H1 (cell line): ENCODE data around the gene AWAT1. TPM values are rescaled to one million over a fixed set of nuclear protein-coding genes. Genes with fewer than 3 reads are reported as not detected.

Experiments
- CTCF ChIA-PET: fragments of 300-600 bp; sonication (Branson Sonifier 250); formaldehyde crosslinking; loops from one replicate; lab custom pipeline; 2021; ENCODE audit not compliant: partially characterized antibody; lab: Charles Lee
- POLR2A ChIA-PET: fragments of 300-600 bp; sonication (Branson Sonifier 250); formaldehyde crosslinking; loops from one replicate; lab custom pipeline; 2021; ENCODE audit warnings: inconsistent platforms; ENCODE audit not compliant: partially characterized antibody; lab: Charles Lee
- DNase-seq, 2 experiments: peaks; one replicate each; pipeline versions ENCODE4 v3.0.0 to v3.0.0-alpha.2; 2010 to 2022; ENCODE audit warnings: low spot score in 2 of 2, low read depth in 1 of 2, mixed read lengths in 1 of 2
- FAIRE-seq: peaks from 2 replicates; lab custom pipeline; 2011; peaks lifted over from hg19 to GRCh38; lab: Jason Lieb, UNC
- H2AFZ ChIP-seq: 2 replicates; pipeline ENCODE4 v1.8.1; 2012; ENCODE audit warnings: low read length, inconsistent platforms
- H2AK5ac ChIP-seq: 2 replicates; pipeline ENCODE4 v1.6.1; 2013; ENCODE audit warnings: low read depth, low read length
- H2BK120ac ChIP-seq: replicated peaks from 2 replicates; pipeline ENCODE3; 2013; ENCODE audit warnings: low read depth, low read length, inconsistent platforms
- H2BK12ac ChIP-seq: 2 replicates; pipeline ENCODE4 v1.6.1; 2013; ENCODE audit warnings: low read depth, low read length
- H2BK15ac ChIP-seq: 2 replicates; pipeline ENCODE4 v1.6.1; 2013; ENCODE audit warnings: low read length
- H2BK20ac ChIP-seq: 2 replicates; pipeline ENCODE4 v1.6.1; 2013; ENCODE audit warnings: low read length
- H2BK5ac ChIP-seq: 2 replicates; pipeline ENCODE4 v1.6.1; 2013; ENCODE audit warnings: low read depth, low read length
- H3K14ac ChIP-seq: 2 replicates; pipeline ENCODE4 v1.6.1; 2013; ENCODE audit warnings: inconsistent platforms; ENCODE audit not compliant: insufficient read length
- H3K18ac ChIP-seq: 2 replicates; pipeline ENCODE4 v1.6.1; 2013; ENCODE audit warnings: low read length; ENCODE audit errors: extremely low read depth
- H3K23ac ChIP-seq: 2 replicates; pipeline ENCODE4 v1.6.1; 2013; ENCODE audit warnings: inconsistent platforms; ENCODE audit not compliant: insufficient read length
- H3K23me2 ChIP-seq: 2 replicates; pipeline ENCODE4 v1.6.1; 2013; ENCODE audit warnings: low read depth, low read length
- H3K27ac ChIP-seq: 2 replicates; pipeline ENCODE4 v1.6.1; 2011; ENCODE audit warnings: low read depth, low read length, inconsistent platforms
- H3K27me3 ChIP-seq, 4 experiments: replicated peaks in 1 of 4; 1 replicate in 1 of 4; 2 replicates in 3 of 4; pipeline versions ENCODE4 v1.6.1 to v1.8.1; 2011 to 2013; ENCODE audit warnings: low read length in 3 of 4, mild to moderate bottlenecking in 3 of 4, inconsistent platforms in 2 of 4, mixed read lengths in 2 of 4, moderate library complexity in 1 of 4; ENCODE audit not compliant: control insufficient read depth in 3 of 4, insufficient read depth in 3 of 4; ENCODE audit errors: extremely low read depth in 1 of 4
- H3K36me3 ChIP-seq, 4 experiments: 2 replicates each; pipeline versions ENCODE4 v1.6.1 to v1.8.1; 2011 to 2013; ENCODE audit warnings: mild to moderate bottlenecking in 4 of 4, low read length in 3 of 4, moderate library complexity in 2 of 4, control low read depth in 1 of 4, inconsistent platforms in 1 of 4; ENCODE audit not compliant: insufficient read depth in 4 of 4, control insufficient read depth in 2 of 4
- H3K4ac ChIP-seq: replicated peaks from 2 replicates; pipeline ENCODE3; 2013; ENCODE audit warnings: low read length, low read depth, mixed read lengths, inconsistent platforms; ENCODE audit not compliant: insufficient read length
- H3K4me1 ChIP-seq, 4 experiments: replicated peaks in 1 of 4; 1 replicate in 1 of 4; 2 replicates in 3 of 4; pipeline versions ENCODE4 v1.6.1 to v1.8.1; 2011 to 2013; ENCODE audit warnings: low read length in 3 of 4, inconsistent platforms in 2 of 4, mixed read lengths in 1 of 4; ENCODE audit not compliant: insufficient read depth in 4 of 4, control insufficient read depth in 3 of 4
- H3K4me2 ChIP-seq, 2 experiments: 2 replicates each; pipeline versions ENCODE4 v1.6.1 to v1.8.1; 2011 to 2013; ENCODE audit warnings: low read depth in 2 of 2, low read length in 2 of 2, control low read depth in 1 of 2, inconsistent platforms in 1 of 2, mild to moderate bottlenecking in 1 of 2; ENCODE audit not compliant: insufficient read depth in 1 of 2
- H3K4me3 ChIP-seq, 4 experiments: fragments of 200-600, 300-600 bp in 1 of 4; sonication (generic), shearing (Covaris generic), sonication (Bioruptor Twin) in 1 of 4; 2 replicates each; pipeline versions ENCODE4 v1.5.1 to v1.8.1; 2011 to 2016; ENCODE audit warnings: low read length in 4 of 4, low read depth in 3 of 4, control low read depth in 2 of 4, inconsistent platforms in 2 of 4, mild to moderate bottlenecking in 2 of 4, mixed read lengths in 1 of 4, moderate library complexity in 1 of 4; ENCODE audit not compliant: insufficient read depth in 2 of 4; ENCODE audit errors: extremely low read depth in 1 of 4
- H3K56ac ChIP-seq: replicated peaks from 2 replicates; pipeline ENCODE3; 2013; ENCODE audit warnings: low read depth, mild to moderate bottlenecking, mixed read lengths, low read length, inconsistent platforms; ENCODE audit not compliant: insufficient read length
- H3K79me1 ChIP-seq: 2 replicates; pipeline ENCODE4 v1.6.1; 2013; ENCODE audit warnings: low read depth, low read length, control low read depth
- H3K79me2 ChIP-seq, 2 experiments: 2 replicates each; pipeline versions ENCODE4 v1.6.1 to v1.8.1; 2012 to 2013; ENCODE audit warnings: low read length in 2 of 2, mild to moderate bottlenecking in 2 of 2, inconsistent platforms in 1 of 2; ENCODE audit not compliant: insufficient read depth in 2 of 2, control insufficient read depth in 1 of 2
- H3K9ac ChIP-seq, 4 experiments: replicated peaks in 1 of 4; 1 replicate in 1 of 4; 2 replicates in 3 of 4; pipeline versions ENCODE4 v1.6.1 to v1.8.1; 2011 to 2013; ENCODE audit warnings: low read depth in 3 of 4, low read length in 3 of 4, control low read depth in 2 of 4, mild to moderate bottlenecking in 2 of 4, moderate library complexity in 2 of 4, inconsistent platforms in 1 of 4; ENCODE audit errors: extremely low read depth in 1 of 4
- H3K9me3 ChIP-seq, 2 experiments: 2 replicates each; pipeline versions ENCODE4 v1.6.1 to v1.8.1; 2012 to 2013; ENCODE audit warnings: mild to moderate bottlenecking in 2 of 2, moderate library complexity in 2 of 2, control low read depth in 1 of 2, inconsistent platforms in 1 of 2, low read depth in 1 of 2, low read length in 1 of 2, mixed read lengths in 1 of 2; ENCODE audit not compliant: insufficient read depth in 2 of 2
- H4K20me1 ChIP-seq, 2 experiments: replicated peaks in 1 of 2; 2 replicates each; pipeline versions ENCODE3 to v1.8.1; 2011 to 2013; ENCODE audit warnings: inconsistent platforms in 2 of 2, low read length in 2 of 2, mild to moderate bottlenecking in 1 of 2; ENCODE audit not compliant: insufficient read depth in 2 of 2, control insufficient read depth in 1 of 2
- H4K5ac ChIP-seq: 2 replicates; pipeline ENCODE4 v1.6.1; 2013; ENCODE audit warnings: low read length, low read depth, mixed read lengths, inconsistent platforms; ENCODE audit not compliant: insufficient read length
- H4K8ac ChIP-seq: 2 replicates; pipeline ENCODE4 v1.8.0; 2013; ENCODE audit warnings: mild to moderate bottlenecking, moderate library complexity, low read length, inconsistent platforms; ENCODE audit not compliant: insufficient read depth; ENCODE audit errors: extremely low read depth
- H4K91ac ChIP-seq: replicated peaks from 2 replicates; pipeline ENCODE3; 2013; ENCODE audit warnings: low read length, mixed read lengths, inconsistent platforms; ENCODE audit not compliant: insufficient read length
- BCL11A ChIP-seq, 2 experiments: IDR thresholded peaks; one replicate each; pipeline ENCODE4 v1.6.1; 2011; ENCODE audit warnings: low read depth in 2 of 2, low read length in 2 of 2, mild to moderate bottlenecking in 2 of 2
- CBX8 ChIP-seq: fragments of 300-800, 300-1000 bp; sonication (generic); IDR thresholded peaks from 2 replicates; pipeline ENCODE4 v1.7.1; 2016; ENCODE audit warnings: low read depth, low read length, borderline replicate concordance
- CHD1 ChIP-seq: IDR thresholded peaks from 2 replicates; pipeline ENCODE4 v1.6.1; 2012; ENCODE audit warnings: low read depth, low read length, improper control_type of control experiment
- EGR1 ChIP-seq: IDR thresholded peaks from 2 replicates; pipeline ENCODE4 v1.6.1; 2011; ENCODE audit warnings: low read depth, low read length, borderline replicate concordance
- EZH2 ChIP-seq: fragments of 200-600 bp; sonication (generic); IDR thresholded peaks from 2 replicates; pipeline ENCODE4 v1.7.1; 2012; ENCODE audit warnings: low read depth, mild to moderate bottlenecking, moderate library complexity, low read length, inconsistent platforms; ENCODE audit not compliant: severe bottlenecking
- JUND ChIP-seq: IDR thresholded peaks from 2 replicates; pipeline ENCODE4 v1.6.1; 2011; ENCODE audit warnings: mild to moderate bottlenecking, improper control_type of control experiment, low read length
- POLR2AphosphoS5 ChIP-seq: IDR thresholded peaks from 2 replicates; pipeline ENCODE4 v1.6.1; 2011; ENCODE audit warnings: low read depth, low read length
- RBBP5 ChIP-seq: IDR thresholded peaks from 2 replicates; pipeline ENCODE4 v1.7.1; 2012; ENCODE audit warnings: low read depth, mild to moderate bottlenecking, inconsistent platforms, low read length, moderate library complexity, borderline replicate concordance
- RFX5 ChIP-seq: IDR thresholded peaks from 2 replicates; pipeline ENCODE4 v1.6.1; 2011; ENCODE audit warnings: low read depth, low read length, improper control_type of control experiment, borderline replicate concordance
- SIX5 ChIP-seq: IDR thresholded peaks from 2 replicates; pipeline ENCODE4 v1.6.1; 2011; ENCODE audit warnings: mild to moderate bottlenecking, low read depth, low read length
- SRF ChIP-seq: IDR thresholded peaks from 2 replicates; pipeline ENCODE4 v1.6.1; 2011; ENCODE audit warnings: mild to moderate bottlenecking, low read depth, low read length, moderate library complexity
- WGBS, 2 experiments: shearing (Covaris generic) in 1 of 2; methylation state at CpG; one replicate each; pipeline versions ENCODE4 v1.1.6 to v1.1.7; 2013 to 2015; ENCODE audit warnings: low lambda C conversion rate in 2 of 2, mixed read lengths in 2 of 2, inconsistent platforms in 1 of 2, low coverage in 1 of 2, missing lambda C conversion rate in 1 of 2; ENCODE audit not compliant: insufficient replicate concordance in 2 of 2, insufficient coverage in 1 of 2, insufficient read length in 1 of 2; ENCODE audit errors: extremely low coverage in 1 of 2, missing lambda C conversion rate in 1 of 2; 5-methylcytosine and 5-hydroxymethylcytosine counted together
- polyA plus RNA-seq, 7 experiments: library from polyadenylated mRNA; depleted of rRNA in 3 of 7; stranded (reverse) in 5 of 7; unstranded in 2 of 7; fragments of >200 nt in 5 of 7; fragments of 200-250 nt in 2 of 7; gene quantifications; 1 replicate in 5 of 7; 2 replicates in 1 of 7; 4 replicates in 1 of 7; pipeline versions ENCODE4 v1.2.1 to v1.2.3, GENCODE V29; 2011 to 2013; ENCODE audit warnings: missing spikeins in 2 of 7, mixed read lengths in 2 of 7
- total RNA-seq: library from RNA; stranded (reverse); fragmentation: NEBNext Ultra II Directional; extraction: Animal tissue kit (Norgen Biotek cat#: 25700); gene quantifications from 2 replicates; pipeline ENCODE4 v1.2.1, GENCODE V29; 2021

AWAT1 gene
- total and polyA plus RNA-seq, 2 of the 8 experiments (the other 6 are each of a cell fraction or from before 2014, with no cell fraction given): not detected

- Histone ChIP-seq H2BK120ac (no peak overlapping the region), H4K8ac (no peak overlapping the region), H4K91ac (no peak overlapping the region), H3K4me2 (peak overlapping the region; percentile 69 to 72), H3K4me3 (peak overlapping the region; percentile 71 to 91 (median 82)), H4K5ac (no peak overlapping the region), H3K9ac (peak overlapping the region in 3 of 4 experiments; percentile 45 to 67 (median 62); a peak in 4 of 7 replicates), H2BK5ac (no peak overlapping the region; the same call in 1 of the 2 replicates), H3K14ac (no peak overlapping the region), H3K23ac (no peak overlapping the region), H3K79me2 (peaks cover 0 to 18% of the 10 kb centered on the region in 2 experiments; a peak in 2 of 4 replicates), H4K20me1 (no peaks in the 10 kb centered on the region), H3K23me2 (no peaks in the 10 kb centered on the region; the same call in 1 of the 2 replicates), H2BK12ac (no peak overlapping the region), H3K79me1 (no peaks in the 10 kb centered on the region; the same call in 1 of the 2 replicates), H3K4ac (no peak overlapping the region), H3K56ac (no peak overlapping the region), H2AFZ (peak overlapping the region; percentile 88; the same call in 1 of the 2 replicates), H2BK15ac (no peak overlapping the region), H3K9me3 (no peaks in the 10 kb centered on the region), H2AK5ac (no peak overlapping the region), H3K4me1 (no peaks in the 10 kb centered on the region; a peak in 2 of 7 replicates), H3K18ac (peak overlapping the region; percentile 60; the same call in 1 of the 2 replicates), H3K27me3 (no peaks in the 10 kb centered on the region), H2BK20ac (no peak overlapping the region), H3K27ac (no peak overlapping the region), H3K36me3 (peaks cover 0 to 8% (median 4%) of the 10 kb centered on the region in 4 experiments; a peak in 4 of 8 replicates)
- 31% methylated on average over 11 of the region's 11 CpGs; no CpG with 5 or more reads in 1 of the 2 experiments for WGBS, 2 experiments
- CTCF ChIA-PET: interaction anchor here (0.6 kb wide), 1 partner anchor 670 kb away, joined by 3 read pairs; no protein-coding TSS in a partner anchor
- FAIRE-seq (no peak), DNase-seq (no peak)
- POLR2A ChIA-PET: interaction anchor here (0.8 kb wide), 2 partner anchors 25 to 27 kb away, joined by 3 to 4 read pairs; no protein-coding TSS in a partner anchor
- TF ChIP-seq SIX5 (no peak), POLR2AphosphoS5 (no peak), EGR1 (no peak), RFX5 (no peak), CHD1 (no peak), SRF (no peak), RBBP5 (no peak), CBX8 (no peak), BCL11A (IDR thresholded peaks at IDR 0.05; ENCODE audit: low read depth in 2 of 2, low read length in 2 of 2) (no peak), JUND (no peak), EZH2 (no peak)
Measured at GRCh38 chrX:70289168-70289792, 54.8 kb downstream of the AWAT1 start.
